GM19099 (cell line): Measurements from ENCODE around the gene EMSY.

ENCODE experiments used
- POLR2A ChIP-seq: IDR thresholded peaks from 3 replicates; pipeline ENCODE4 v1.6.1; 2011; ENCODE audit warnings: low read depth; ENCODE audit not compliant: insufficient read length; ENCODE audit errors: extremely low read depth

EMSY gene

DNA sequence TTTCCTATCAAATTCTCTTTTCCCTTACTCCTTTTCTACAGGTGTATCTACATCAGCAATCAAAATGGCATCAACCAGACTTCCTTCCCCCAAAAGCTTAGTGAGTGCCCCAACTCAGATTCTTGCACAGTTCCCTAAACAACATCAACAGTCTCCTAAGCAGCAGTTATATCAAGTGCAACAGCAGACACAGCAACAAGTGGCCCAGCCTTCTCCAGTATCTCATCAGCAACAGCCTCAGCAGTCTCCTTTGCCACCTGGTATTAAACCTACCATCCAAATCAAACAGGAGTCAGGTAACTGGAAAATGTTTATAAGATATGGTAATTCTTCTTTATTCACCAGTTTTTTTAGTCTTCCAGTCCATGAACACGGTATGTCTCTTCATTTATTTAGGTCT lies 51.4 kb downstream of the EMSY start:
- TF ChIP-seq POLR2A = no peak

DNA sequence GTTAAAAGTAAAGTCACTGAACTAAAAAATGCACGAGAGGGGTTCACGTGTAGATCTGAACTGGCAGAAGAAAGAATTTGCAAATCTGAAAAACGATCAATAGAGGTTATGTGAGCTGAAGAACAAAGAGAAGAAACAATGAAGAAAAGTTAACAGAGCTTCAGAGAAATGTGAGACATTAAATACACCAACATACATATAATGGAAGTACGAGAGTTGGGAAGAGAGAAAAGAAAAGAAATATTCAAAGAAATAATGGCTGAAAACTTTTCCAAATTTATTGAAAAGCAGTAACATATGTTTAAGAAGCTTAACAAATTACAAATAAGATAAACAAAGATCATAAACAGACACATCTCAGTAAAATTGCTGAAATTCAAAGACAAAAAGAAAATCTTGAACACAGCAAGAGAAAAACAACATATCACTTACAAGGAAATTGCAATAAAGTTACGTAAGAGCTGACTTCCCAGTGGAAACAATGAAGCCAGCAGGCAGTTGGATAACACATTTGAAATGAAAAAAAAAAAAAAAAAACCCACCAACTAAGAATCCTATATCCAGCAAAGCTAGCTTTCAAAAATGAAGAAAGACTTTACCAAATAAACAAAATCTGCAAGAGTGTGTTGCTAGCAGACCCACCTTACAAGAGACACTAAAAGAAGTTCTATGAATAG lies 56.8 kb downstream of the EMSY start:
- no peak for TF ChIP-seq POLR2A

DNA sequence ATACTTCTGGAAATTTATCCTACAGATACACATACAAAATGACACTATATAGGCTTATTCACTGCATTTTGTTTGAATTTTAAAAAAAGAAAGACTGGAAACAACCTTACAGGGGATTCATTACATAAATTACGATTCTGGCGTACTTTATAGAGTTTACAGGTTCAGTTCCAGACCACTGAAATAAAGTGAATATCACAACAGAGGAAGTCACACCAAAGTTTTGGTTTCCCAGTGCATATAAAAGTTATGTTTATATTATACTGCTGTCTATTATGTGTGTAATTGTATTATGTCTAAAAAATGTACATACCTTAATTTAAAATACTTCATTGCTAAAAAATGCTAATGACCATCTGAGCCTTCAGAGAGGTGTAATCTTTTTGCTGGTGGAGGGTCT lies 62.0 kb downstream of the EMSY start:
- TF ChIP-seq POLR2A = no peak

DNA sequence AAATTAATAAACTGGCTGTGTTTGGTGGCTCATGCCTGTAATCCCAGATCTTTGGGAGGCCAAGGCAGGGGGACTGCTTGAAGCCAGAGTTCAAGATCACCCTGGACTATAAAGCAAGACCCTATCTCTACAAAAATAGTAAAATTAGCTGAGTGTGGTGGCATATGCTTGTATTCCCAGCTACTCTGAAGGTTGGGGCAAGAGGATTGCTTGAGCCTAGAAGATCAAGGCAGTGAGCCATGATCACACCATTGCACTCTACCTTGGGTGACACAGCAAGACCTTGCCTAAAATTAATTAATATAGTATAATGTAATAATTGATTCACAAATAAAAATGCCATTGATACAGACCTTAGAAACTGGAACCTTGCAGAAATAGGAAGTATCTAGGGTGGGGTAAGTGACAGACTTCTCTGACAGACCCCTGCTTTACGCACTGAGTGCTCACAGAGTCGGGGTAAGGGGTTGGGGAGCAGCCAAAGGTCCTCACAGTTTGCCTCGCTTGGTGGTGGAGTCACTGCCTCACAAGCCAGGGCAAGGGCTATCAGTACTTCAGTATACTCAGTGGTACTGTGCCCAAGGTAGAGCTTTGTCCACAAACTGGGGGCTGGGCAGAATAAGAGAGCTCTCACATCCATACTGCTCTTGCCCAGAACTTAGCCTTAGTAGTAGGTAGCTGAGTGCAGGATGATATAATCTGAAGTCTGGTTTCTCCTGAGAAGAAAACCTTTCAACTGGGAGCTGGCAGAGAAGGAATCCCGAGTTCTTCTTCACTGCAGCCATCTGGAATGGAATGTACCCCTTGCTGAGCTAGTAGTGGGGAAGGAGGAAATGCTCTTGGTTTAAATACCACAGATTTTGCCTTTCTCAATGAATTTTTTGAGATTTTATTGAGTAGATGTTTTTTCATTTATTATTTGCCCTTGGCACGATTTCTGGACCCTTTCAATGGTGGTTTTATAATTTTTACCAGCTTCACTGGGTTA lies 65.5 kb downstream of the EMSY start:
- no peak for TF ChIP-seq POLR2A

DNA sequence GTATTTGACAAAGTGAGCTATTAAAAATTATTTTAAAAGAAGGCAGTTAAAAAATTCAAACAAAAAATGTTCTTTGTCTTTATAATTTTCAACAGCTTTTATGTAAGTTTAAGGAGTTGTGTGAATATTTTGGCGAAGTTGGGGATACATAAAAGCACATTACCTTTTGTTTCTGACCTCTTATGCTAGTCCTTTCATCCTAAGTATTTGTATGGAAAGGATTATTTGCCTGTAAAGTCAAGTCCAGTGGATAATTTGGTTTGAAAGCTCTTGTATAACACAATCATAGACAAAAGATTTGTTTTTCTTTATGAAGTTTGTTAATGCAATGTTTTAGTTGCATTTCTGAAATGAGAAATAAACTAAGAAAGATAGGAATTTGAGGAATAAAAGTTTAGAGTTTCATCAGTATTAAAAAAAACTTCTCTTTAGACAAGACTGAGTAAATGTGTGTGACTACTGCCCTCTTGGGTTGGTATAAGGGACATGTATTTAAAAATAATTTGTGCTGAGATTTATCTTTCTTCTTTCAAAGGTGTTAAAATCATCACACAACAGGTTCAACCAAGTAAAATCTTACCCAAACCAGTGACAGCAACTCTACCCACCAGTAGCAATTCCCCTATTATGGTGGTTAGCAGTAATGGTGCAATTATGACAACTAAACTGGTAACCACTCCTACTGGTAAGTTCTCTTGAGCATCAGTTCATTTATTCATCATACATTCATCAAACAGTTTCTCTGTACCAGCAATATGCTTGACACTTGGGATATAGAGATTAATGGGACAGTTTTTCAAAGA lies 68.2 kb downstream of the EMSY start:
- no peak for TF ChIP-seq POLR2A

DNA sequence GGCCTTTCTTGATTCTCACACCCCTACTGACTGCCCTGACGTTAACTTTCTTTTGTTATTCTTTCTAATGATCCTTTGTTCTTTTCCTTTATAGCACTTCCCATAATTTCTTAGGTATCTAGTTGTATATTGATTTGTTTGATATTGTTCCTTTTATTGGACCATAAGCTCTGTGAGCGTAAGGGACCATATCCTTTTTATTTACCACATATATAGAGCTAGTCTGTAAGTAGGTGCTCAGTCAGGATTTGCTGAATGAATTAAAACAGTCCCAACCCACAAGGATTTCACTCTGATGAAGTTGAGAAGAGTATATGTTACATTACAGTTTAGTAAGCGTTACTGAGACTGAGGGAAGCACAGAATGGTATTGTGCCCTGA lies 68.8 kb downstream of the EMSY start:
- no peak for TF ChIP-seq POLR2A

DNA sequence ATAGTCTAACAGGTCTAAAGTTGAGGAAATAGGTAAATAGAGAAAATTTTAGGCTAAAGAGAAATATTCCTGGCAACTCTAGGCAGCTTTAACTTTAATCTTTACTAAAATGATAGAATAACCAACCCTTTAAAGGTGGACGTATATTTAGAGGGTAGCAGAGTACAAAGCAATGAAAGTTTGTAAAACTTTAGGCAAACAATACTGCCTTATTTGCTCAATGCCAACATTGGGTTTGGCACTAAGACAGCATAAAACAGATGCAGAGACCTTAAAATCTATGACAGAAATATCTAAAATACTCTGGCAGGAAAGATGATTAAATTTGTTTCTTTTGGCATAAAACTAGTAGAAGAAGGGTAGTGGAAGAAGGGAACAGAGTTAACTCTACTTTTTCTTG lies 70.7 kb downstream of the EMSY start:
- no peak for TF ChIP-seq POLR2A

DNA sequence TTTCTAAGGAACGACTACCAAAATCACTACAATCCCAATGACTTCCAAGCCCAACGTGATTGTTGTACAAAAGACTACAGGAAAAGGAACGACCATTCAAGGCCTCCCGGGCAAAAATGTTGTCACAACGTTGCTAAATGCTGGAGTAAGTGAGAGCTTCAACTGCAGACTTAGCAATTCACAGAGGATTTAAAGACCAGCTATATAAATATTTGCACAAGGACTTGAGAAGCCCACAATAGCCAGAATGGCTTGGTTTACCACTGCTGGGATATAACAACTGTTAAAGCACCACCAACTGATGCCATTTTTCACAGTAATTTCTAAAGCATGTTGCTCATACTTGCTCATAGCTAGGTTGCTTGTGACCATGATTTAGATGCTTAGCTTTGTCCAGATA lies 78.3 kb downstream of the EMSY start:
- no peak for TF ChIP-seq POLR2A

DNA sequence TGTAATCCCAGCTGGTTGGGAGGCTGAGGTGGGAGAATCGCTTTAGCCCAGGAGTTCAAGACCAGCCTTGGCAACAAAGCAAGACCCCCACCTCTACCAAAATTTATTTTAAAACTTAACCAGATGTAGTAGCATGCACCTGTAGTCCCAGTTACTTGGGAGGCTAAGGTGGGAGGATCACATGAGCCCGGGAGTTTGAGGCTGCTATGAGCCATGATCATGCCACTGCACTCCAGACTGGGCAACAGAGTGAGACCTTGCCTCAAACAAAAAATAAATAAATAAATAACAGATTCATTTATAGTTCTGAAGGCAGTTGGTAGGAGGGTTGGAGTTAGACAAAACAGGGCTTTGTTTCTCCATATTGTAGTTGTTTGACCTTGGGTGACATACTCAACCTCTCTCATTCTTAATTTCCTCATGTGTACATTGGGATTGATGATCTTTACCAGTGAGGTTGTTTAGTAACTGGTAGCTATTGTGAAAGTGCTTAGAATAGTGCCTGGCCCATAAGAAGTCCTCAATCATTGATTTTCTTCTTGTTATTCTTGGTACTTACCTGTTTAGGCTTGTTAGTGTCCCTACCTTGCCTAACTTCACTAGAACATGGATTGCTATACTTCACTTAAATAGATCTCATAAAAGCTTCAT lies 79.1 kb downstream of the EMSY start:
- no peak for TF ChIP-seq POLR2A

DNA sequence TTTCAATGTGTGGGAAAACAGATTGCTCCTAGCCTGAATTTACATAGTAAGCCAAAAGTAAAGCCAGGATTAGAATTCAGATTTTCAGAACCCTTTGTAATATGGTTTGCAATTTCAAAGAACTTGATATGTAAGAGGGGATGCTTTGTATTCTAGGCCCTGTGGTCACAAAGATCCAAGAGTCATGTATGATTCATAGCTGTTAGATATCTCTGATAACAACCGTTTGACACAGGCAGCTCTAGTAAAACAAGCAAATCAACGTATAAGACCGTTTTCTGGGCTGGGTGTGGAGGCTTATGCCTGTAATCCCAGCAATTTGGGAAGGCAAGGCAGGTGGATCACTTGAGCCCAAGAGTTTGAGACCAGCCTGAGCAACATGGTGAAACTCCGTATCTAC lies 79.6 kb downstream of the EMSY start:
- TF ChIP-seq POLR2A = no peak

DNA sequence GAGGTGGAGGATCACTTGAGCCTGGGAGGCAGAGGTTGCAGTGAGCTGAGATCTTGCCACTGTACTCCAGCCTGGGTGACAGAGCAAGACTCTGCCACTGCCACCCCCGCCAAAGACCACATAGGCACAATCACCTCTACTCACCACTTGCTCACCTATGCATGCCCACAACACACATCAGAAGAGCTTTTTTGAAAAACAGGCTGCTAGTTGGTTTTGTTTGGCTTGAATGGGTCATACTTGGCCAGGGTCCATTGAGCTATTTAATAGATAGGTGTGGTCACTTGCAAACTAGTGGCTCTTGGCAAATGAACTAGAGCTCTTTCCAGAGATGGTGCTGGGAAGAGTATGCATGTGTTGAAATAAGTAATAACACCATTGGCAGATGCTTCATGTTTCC lies 80.1 kb downstream of the EMSY start:
- TF ChIP-seq POLR2A = no peak

DNA sequence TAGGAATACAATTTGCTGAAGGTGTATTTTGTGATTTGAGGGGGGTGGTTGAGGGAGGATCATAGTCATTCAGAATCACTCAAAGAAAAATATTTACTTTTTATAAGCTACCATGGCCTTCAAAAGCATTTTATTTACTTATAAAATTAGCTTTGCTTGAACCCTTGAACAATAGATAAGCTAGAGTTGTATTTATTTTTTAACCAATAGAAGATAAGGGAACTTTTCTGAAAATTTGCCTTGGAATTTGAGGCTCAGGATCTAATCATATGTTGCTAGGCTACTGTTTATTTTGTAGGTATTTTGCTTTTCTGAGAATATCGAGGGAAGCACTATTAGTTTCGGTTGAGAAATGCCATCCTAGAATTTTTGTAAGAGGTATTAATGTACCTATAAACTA lies 82.1 kb downstream of the EMSY start:
- no peak for TF ChIP-seq POLR2A

DNA sequence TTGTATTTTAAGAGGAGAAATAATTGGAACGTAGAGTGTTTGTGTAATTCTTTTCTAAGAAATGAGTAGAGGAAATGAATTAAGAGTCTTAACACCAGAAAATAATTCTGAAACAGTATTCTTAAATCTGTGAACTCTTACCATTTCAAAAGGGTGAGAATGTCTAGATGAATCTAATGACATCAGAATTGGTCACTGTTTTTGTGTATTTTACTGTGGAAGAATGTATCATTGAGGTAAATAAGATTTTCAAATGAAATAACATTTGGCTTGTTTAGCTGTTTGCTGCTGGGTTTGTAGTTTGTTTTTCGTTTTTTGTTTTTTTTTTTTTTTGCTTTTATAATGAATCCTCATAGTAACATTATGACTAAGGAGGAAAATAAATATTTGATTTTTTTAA lies 97.6 kb downstream of the EMSY start:
- no peak for TF ChIP-seq POLR2A

DNA sequence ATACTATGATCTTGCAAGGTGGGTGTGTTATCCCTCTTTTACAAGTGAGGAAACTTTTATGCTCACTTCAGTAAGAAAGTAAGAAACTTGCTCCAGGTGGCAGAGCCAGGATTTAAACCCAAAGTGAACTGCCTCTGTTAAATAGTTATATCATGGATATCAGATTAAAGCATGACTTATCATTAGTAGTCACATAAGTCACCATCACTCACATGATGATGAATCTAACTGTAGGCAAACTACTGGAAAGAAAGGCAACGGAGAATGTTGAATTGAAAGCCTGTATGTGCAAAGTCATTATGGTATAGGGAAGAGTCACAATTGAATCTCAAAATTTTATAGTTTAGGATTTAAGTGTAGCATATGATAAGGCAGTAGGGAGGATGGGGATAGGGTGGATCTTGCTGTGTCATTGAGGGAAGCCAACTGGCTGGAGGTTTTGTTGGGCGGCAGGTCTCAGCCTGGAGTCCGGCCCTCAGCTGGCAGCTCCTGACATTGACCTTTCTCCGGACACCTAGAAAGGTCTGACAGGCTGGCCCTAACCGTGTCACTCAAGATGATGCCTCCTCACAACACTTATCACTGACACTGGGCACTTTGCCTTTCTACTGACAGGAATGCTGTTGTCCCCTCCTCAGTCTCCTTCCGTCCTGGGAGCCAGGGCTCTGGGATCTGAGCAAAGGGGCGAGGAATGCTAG lies 98.3 kb downstream of the EMSY start:
- no peak for TF ChIP-seq POLR2A
